K562 (cell line): ENCODE results near the gene TNFRSF18. TPM values are rescaled to one million over a fixed set of nuclear protein-coding genes. Genes with fewer than 3 reads are reported as not detected.

ENCODE experiments used
- ATAC-seq: fragments of 200-7000 bp; cut with Tn5 transposase; 3 replicates; pipeline ENCODE4 v1.9.1; 2020; ENCODE audit warnings: moderate library complexity
- BruUV-seq: library from RNA; stranded (reverse); fragments of 400-500 nt; replicated peaks from 2 replicates; lab custom pipeline; 2021; lab: Mats Ljungman, UMichigan
- CTCF ChIA-PET: fragments of 300-600 bp; formaldehyde crosslinking; extraction: SDS; loops from one replicate; lab custom pipeline; 2021; ENCODE audit warnings: low intra/inter-chr PET ratio; lab: Yijun Ruan, JAX
- POLR2A ChIA-PET: fragments of 300-600, 350-650 bp; sonication (Branson Sonifier 250); formaldehyde crosslinking; extraction: SDS; loops from one replicate; lab custom pipeline; 2021; ENCODE audit warnings: antibody characterized with exemption, inconsistent platforms; lab: Yijun Ruan, JAX
- DNase-seq, 4 experiments: peaks; one replicate each; pipeline versions ENCODE4 v3.0.0 to v3.0.0-alpha.2; 2011 to 2018; ENCODE audit warnings: low spot score in 3 of 4, mixed read lengths in 3 of 4; ENCODE audit errors: extremely low read depth in 1 of 4
- FAIRE-seq: peaks from 2 replicates; lab custom pipeline; 2011; peaks lifted over from hg19 to GRCh38; lab: Jason Lieb, UNC
- H2AFZ ChIP-seq: 2 replicates; pipeline ENCODE4 v1.6.0; 2011; ENCODE audit warnings: low read depth, low read length, control low read depth, inconsistent platforms
- H3K27ac ChIP-seq: fragments of 200-600 bp; 3 replicates; pipeline ENCODE4 v1.8.0; 2011; ENCODE audit warnings: low read depth, mild to moderate bottlenecking, control low read depth, inconsistent platforms, low read length, moderate library complexity, mixed read lengths; ENCODE audit errors: extremely low read depth
- H3K27me3 ChIP-seq, 2 experiments: fragments of 300-600 bp in 1 of 2; 2 replicates in 1 of 2; 3 replicates in 1 of 2; pipeline versions ENCODE4 v1.6.0 to v1.8.0; 2011; ENCODE audit warnings: inconsistent platforms in 2 of 2, low read length in 2 of 2, mild to moderate bottlenecking in 1 of 2, mixed read lengths in 1 of 2, moderate library complexity in 1 of 2; ENCODE audit not compliant: control insufficient read depth in 2 of 2, insufficient read depth in 2 of 2
- H3K36me3 ChIP-seq: fragments of 300-600 bp; 3 replicates; pipeline ENCODE4 v1.8.0; 2011; ENCODE audit warnings: mild to moderate bottlenecking, low read length, inconsistent platforms; ENCODE audit not compliant: control insufficient read depth, insufficient read depth
- H3K4me1 ChIP-seq, 2 experiments: fragments of 200-600 bp in 1 of 2; replicated peaks in 1 of 2; 2 replicates in 1 of 2; 3 replicates in 1 of 2; pipeline versions ENCODE4 v1.5.1 to v1.8.0; 2011; ENCODE audit warnings: inconsistent platforms in 2 of 2, low read length in 2 of 2, mild to moderate bottlenecking in 1 of 2, mixed read lengths in 1 of 2, moderate library complexity in 1 of 2; ENCODE audit not compliant: control insufficient read depth in 2 of 2, insufficient read depth in 2 of 2
- H3K4me2 ChIP-seq: 2 replicates; pipeline ENCODE4 v1.6.1; 2011; ENCODE audit warnings: low read length, control low read depth, inconsistent platforms, mixed read lengths; ENCODE audit not compliant: insufficient read depth
- H3K4me3 ChIP-seq: fragments of 200-600 bp; sonication (generic), shearing (Covaris generic); 2 replicates; pipeline ENCODE4 v1.5.1; 2016; ENCODE audit warnings: control low read depth, inconsistent platforms
- H3K79me2 ChIP-seq: fragments of 200-600 bp; 3 replicates; pipeline ENCODE4 v1.8.0; 2011; ENCODE audit warnings: low read length, inconsistent platforms; ENCODE audit not compliant: control insufficient read depth, insufficient read depth
- H3K9ac ChIP-seq, 2 experiments: 2 replicates each; pipeline versions ENCODE4 v1.6.0 to v1.6.1; 2011; ENCODE audit warnings: low read depth in 2 of 2, low read length in 2 of 2, control low read depth in 1 of 2, inconsistent platforms in 1 of 2, mild to moderate bottlenecking in 1 of 2, mixed read lengths in 1 of 2; ENCODE audit not compliant: insufficient read depth in 1 of 2
- H3K9me1 ChIP-seq: one replicate; pipeline ENCODE4 v1.6.0; 2011; ENCODE audit warnings: inconsistent platforms, mild to moderate bottlenecking, low read length, moderate library complexity; ENCODE audit not compliant: control insufficient read depth, insufficient read depth
- H3K9me3 ChIP-seq: replicated peaks from 2 replicates; pipeline ENCODE4 v1.5.1; 2011; ENCODE audit warnings: low read depth, low read length, inconsistent platforms; ENCODE audit not compliant: control insufficient read depth, insufficient read depth
- H4K20me1 ChIP-seq: replicated peaks from 2 replicates; pipeline ENCODE4 v1.6.1; 2011; ENCODE audit warnings: low read length, inconsistent platforms, mixed read lengths; ENCODE audit not compliant: control insufficient read depth, insufficient read depth
- IRF2 ChIP-seq: sonication (generic); formaldehyde crosslinking; IDR thresholded peaks from 2 replicates; pipeline ENCODE4 v1.8.1; 2022; ENCODE audit warnings: mild to moderate bottlenecking, missing genetic modification reagents
- PCBP2 ChIP-seq: fragments of 200-400 bp; formaldehyde crosslinking; IDR thresholded peaks from 2 replicates; pipeline ENCODE4 v1.6.1; 2018; ENCODE audit warnings: low read length, low read depth, mild to moderate bottlenecking, moderate library complexity; ENCODE audit not compliant: poor library complexity, severe bottlenecking
- POLR2G ChIP-seq: fragments of 200-400 bp; formaldehyde crosslinking; IDR thresholded peaks from 2 replicates; pipeline ENCODE4 v1.6.1; 2017; ENCODE audit warnings: low read depth, mild to moderate bottlenecking, antibody characterized with exemption, low read length, moderate library complexity
- RBBP5 ChIP-seq: fragments of 200-600 bp; sonication (generic); IDR thresholded peaks from 2 replicates; pipeline ENCODE4 v1.6.1; 2012; ENCODE audit warnings: borderline replicate concordance, mild to moderate bottlenecking, low read length, control low read depth, inconsistent platforms; ENCODE audit not compliant: insufficient read depth, poor library complexity, severe bottlenecking
- RBFOX2 ChIP-seq: fragments of 200-400 bp; formaldehyde crosslinking; IDR thresholded peaks from 2 replicates; pipeline ENCODE4 v1.6.1; 2017; ENCODE audit warnings: low read depth, mild to moderate bottlenecking, low read length, moderate library complexity
- RBM14 ChIP-seq: fragments of 200-400 bp; formaldehyde crosslinking; IDR thresholded peaks from 2 replicates; pipeline ENCODE4 v1.6.1; 2018; ENCODE audit warnings: low read depth, mild to moderate bottlenecking, low read length, moderate library complexity, borderline replicate concordance; ENCODE audit not compliant: insufficient read depth
- SAFB2 ChIP-seq: fragments of 200-400 bp; formaldehyde crosslinking; IDR thresholded peaks from 2 replicates; pipeline ENCODE4 v1.6.1; 2018; ENCODE audit warnings: borderline replicate concordance, low read length, low read depth, moderate library complexity; ENCODE audit not compliant: severe bottlenecking
- SOX6 ChIP-seq: fragments of 450-650 bp; IDR thresholded peaks from 2 replicates; pipeline ENCODE4 v1.6.1; 2014; ENCODE audit warnings: mild to moderate bottlenecking
- ZFP30 ChIP-seq: fragments of 250-450 bp; sonication (Bioruptor Pico); IDR thresholded peaks from 2 replicates; pipeline ENCODE4 v1.8.0; 2022; ENCODE audit warnings: moderate library complexity, mild to moderate bottlenecking, inconsistent platforms, borderline replicate concordance
- ZNF121 ChIP-seq: sonication (generic); formaldehyde crosslinking; conservative IDR thresholded peaks from 2 replicates; pipeline ENCODE4 v1.8.0; 2022; ENCODE audit warnings: missing genetic modification reagents
- ZNF764 ChIP-seq: fragments of 250-450 bp; sonication (Bioruptor Pico); IDR thresholded peaks from 2 replicates; pipeline ENCODE4 v1.4.0; 2020; ENCODE audit warnings: low read depth, mild to moderate bottlenecking, moderate library complexity
- WGBS: fragments of 100-300 bp; shearing (Covaris generic); methylation state at CpG from one replicate; pipeline ENCODE4 v1.1.6; 2016; ENCODE audit warnings: low coverage, mixed read lengths; ENCODE audit not compliant: insufficient coverage; ENCODE audit errors: missing lambda C conversion rate; 5-methylcytosine and 5-hydroxymethylcytosine counted together
- in situ Hi-C: fragments of 300-500 bp; cut with MboI; formaldehyde crosslinking; loops from 4 replicates; pipeline ENCODE4 v1.15.0; 2018; ENCODE audit warnings: inconsistent platforms, mixed read lengths
- intact Hi-C: fragments of 100-400 bp; cut with micrococcal nuclease; formaldehyde crosslinking; loops from 2 replicates; pipeline ENCODE4 v1.14.2; 2022
- polyA plus RNA-seq, 8 experiments: library from polyadenylated mRNA; depleted of rRNA in 4 of 8; stranded (reverse) in 5 of 8; unstranded in 3 of 8; fragments of >200 nt; fragmentation: Nextera tagmentation in 2 of 8; fragmentation: Illumina TruSeq in 1 of 8; extraction: Ambion mirVana in 2 of 8; extraction: Trizol in 1 of 8; gene quantifications; 2 replicates each; pipeline versions ENCODE4 v1.2.1 to v1.2.3, GENCODE V29; 2011 to 2014; ENCODE audit warnings: inconsistent platforms in 1 of 8, missing spikeins in 1 of 8
- total RNA-seq, 7 experiments: library from RNA; depleted of rRNA in 6 of 7; stranded (reverse); fragments of >200 nt in 6 of 7; fragmentation: Illumina TruSeq in 2 of 7; extraction: Trizol in 2 of 7; gene quantifications; 2 replicates each; pipeline versions ENCODE4 v1.2.1 to v1.2.3, GENCODE V29; 2011 to 2021; ENCODE audit warnings: low replicate concordance in 1 of 7
- TF ChIP-seq, protein P1 (sequence below): fragments of 250-450 bp; sonication (Bioruptor Pico); IDR thresholded peaks from 2 replicates; pipeline ENCODE4 v1.4.0; 2020; ENCODE audit warnings: mild to moderate bottlenecking, moderate library complexity
- TF ChIP-seq, protein P2 (sequence below): sonication (generic); formaldehyde crosslinking; IDR thresholded peaks from 2 replicates; pipeline ENCODE4 v1.8.1; 2023; ENCODE audit warnings: missing genetic modification reagents, mild to moderate bottlenecking, borderline replicate concordance

The TNFRSF18 gene
- total and polyA plus RNA-seq, 9 of the 15 experiments (the other 6 are each of a cell fraction or from before 2014, with no cell fraction given), result 0.24 to 0.27 TPM; not detected in 7

DNA sequence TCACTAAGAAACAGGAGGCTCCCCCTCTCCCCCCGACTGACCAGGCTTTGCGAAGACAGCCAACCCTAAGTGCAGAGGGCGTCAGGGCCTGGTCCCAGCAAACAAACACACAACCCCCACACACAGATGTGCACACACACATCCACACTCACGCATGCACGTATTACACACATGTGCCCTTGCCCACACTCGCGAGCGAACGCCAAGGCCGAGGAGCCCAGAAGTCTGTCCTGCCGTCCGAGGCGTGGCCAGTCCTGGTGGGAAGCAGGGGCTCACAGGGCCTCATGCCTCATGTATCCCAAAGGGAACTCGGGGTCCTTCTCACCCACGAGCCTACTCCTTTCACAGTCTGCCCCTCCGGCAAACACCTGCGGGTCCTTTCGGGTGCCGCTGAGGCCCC is 23.4 kb upstream of the TNFRSF18 start:
- FAIRE-seq (no peak), DNase-seq (no peak), ATAC-seq (no peak)
- ChIA-PET CTCF (no interaction called here), POLR2A (interaction anchor here (0.6 to 2.2 kb wide), 7 partner anchors 8 to 787 kb away, joined by 3 to 12 read pairs (median 3); no protein-coding TSS in a partner anchor)
- Histone ChIP-seq H3K9ac (peak overlapping the region in 1 of 2 experiments; percentile 99; a peak in 2 of 4 replicates), H4K20me1 (peaks cover 6% of the 10 kb centered on the region; the same call in 1 of the 2 replicates), H3K27ac (no peak overlapping the region; the same call in 2 of the 3 replicates), H2AFZ (no peak overlapping the region), H3K27me3 (no peaks in the 10 kb centered on the region), H3K4me1 (peaks cover 6 to 82% of the 10 kb centered on the region in 2 experiments; a peak in 4 of 5 replicates), H3K4me3 (no peak overlapping the region), H3K9me3 (peaks cover 9% of the 10 kb centered on the region), H3K36me3 (peaks cover 68% of the 10 kb centered on the region; the same call in 2 of the 3 replicates), H3K4me2 (no peak overlapping the region), H3K79me2 (peaks cover 94% of the 10 kb centered on the region), H3K9me1 (no peaks in the 10 kb centered on the region)
- in situ Hi-C loops (no loop called here), intact Hi-C loops (loop anchor here (5.0 kb wide), 1 partner anchor 107 kb away; no protein-coding TSS in a partner anchor)
- 92% methylated on average over 19 of the region's 19 CpGs for WGBS
- BruUV-seq, result no TSS peak
- TF ChIP-seq ZNF121 (CRISPR knock-in tag) (no peak), RBBP5 (no peak), RBFOX2 (peak; percentile 66), SAFB2 (no peak), PCBP2 (no peak), SOX6 (no peak), ZNF764 (CRISPR knock-in tag) (no peak), POLR2G (peak; percentile 51; the same call in 1 of the 2 replicates), ZFP30 (CRISPR knock-in tag) (no peak), RBM14 (no peak), IRF2 (CRISPR knock-in tag) (no peak)
- TF ChIP-seq, protein P1, sequence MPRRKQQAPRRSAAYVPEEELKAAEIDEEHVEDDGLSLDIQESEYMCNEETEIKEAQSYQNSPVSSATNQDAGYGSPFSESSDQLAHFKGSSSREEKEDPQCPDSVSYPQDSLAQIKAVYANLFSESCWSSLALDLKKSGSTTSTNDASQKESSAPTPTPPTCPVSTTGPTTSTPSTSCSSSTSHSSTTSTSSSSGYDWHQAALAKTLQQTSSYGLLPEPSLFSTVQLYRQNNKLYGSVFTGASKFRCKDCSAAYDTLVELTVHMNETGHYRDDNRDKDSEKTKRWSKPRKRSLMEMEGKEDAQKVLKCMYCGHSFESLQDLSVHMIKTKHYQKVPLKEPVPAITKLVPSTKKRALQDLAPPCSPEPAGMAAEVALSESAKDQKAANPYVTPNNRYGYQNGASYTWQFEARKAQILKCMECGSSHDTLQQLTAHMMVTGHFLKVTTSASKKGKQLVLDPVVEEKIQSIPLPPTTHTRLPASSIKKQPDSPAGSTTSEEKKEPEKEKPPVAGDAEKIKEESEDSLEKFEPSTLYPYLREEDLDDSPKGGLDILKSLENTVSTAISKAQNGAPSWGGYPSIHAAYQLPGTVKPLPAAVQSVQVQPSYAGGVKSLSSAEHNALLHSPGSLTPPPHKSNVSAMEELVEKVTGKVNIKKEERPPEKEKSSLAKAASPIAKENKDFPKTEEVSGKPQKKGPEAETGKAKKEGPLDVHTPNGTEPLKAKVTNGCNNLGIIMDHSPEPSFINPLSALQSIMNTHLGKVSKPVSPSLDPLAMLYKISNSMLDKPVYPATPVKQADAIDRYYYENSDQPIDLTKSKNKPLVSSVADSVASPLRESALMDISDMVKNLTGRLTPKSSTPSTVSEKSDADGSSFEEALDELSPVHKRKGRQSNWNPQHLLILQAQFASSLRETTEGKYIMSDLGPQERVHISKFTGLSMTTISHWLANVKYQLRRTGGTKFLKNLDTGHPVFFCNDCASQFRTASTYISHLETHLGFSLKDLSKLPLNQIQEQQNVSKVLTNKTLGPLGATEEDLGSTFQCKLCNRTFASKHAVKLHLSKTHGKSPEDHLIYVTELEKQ (CRISPR knock-in tag), result no peak
- TF ChIP-seq, protein P2, sequence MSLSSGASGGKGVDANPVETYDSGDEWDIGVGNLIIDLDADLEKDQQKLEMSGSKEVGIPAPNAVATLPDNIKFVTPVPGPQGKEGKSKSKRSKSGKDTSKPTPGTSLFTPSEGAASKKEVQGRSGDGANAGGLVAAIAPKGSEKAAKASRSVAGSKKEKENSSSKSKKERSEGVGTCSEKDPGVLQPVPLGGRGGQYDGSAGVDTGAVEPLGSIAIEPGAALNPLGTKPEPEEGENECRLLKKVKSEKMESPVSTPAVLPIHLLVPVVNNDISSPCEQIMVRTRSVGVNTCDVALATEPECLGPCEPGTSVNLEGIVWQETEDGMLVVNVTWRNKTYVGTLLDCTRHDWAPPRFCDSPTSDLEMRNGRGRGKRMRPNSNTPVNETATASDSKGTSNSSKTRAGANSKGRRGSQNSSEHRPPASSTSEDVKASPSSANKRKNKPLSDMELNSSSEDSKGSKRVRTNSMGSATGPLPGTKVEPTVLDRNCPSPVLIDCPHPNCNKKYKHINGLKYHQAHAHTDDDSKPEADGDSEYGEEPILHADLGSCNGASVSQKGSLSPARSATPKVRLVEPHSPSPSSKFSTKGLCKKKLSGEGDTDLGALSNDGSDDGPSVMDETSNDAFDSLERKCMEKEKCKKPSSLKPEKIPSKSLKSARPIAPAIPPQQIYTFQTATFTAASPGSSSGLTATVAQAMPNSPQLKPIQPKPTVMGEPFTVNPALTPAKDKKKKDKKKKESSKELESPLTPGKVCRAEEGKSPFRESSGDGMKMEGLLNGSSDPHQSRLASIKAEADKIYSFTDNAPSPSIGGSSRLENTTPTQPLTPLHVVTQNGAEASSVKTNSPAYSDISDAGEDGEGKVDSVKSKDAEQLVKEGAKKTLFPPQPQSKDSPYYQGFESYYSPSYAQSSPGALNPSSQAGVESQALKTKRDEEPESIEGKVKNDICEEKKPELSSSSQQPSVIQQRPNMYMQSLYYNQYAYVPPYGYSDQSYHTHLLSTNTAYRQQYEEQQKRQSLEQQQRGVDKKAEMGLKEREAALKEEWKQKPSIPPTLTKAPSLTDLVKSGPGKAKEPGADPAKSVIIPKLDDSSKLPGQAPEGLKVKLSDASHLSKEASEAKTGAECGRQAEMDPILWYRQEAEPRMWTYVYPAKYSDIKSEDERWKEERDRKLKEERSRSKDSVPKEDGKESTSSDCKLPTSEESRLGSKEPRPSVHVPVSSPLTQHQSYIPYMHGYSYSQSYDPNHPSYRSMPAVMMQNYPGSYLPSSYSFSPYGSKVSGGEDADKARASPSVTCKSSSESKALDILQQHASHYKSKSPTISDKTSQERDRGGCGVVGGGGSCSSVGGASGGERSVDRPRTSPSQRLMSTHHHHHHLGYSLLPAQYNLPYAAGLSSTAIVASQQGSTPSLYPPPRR (CRISPR knock-in tag), result no peak
